Activated CD4-positive, alpha-beta T cell treated with anti-CD3 and anti-CD28 coated beads, Interleukin-10, Interleukin-2, amounts not matched to agents 100 ng/mL and 50 ng/mL, durations not matched to agents 16 hours and 8 hours (primary cell): ENCODE measurements around the gene TAF10.
A peak's percentile ranks its signal among the peaks of the same experiment; 100 is the strongest.

ENCODE experiments used
- DNase-seq: peaks from one replicate; pipeline ENCODE4 v3.0.0-alpha.2; 2020

Gene TAF10

DNA sequence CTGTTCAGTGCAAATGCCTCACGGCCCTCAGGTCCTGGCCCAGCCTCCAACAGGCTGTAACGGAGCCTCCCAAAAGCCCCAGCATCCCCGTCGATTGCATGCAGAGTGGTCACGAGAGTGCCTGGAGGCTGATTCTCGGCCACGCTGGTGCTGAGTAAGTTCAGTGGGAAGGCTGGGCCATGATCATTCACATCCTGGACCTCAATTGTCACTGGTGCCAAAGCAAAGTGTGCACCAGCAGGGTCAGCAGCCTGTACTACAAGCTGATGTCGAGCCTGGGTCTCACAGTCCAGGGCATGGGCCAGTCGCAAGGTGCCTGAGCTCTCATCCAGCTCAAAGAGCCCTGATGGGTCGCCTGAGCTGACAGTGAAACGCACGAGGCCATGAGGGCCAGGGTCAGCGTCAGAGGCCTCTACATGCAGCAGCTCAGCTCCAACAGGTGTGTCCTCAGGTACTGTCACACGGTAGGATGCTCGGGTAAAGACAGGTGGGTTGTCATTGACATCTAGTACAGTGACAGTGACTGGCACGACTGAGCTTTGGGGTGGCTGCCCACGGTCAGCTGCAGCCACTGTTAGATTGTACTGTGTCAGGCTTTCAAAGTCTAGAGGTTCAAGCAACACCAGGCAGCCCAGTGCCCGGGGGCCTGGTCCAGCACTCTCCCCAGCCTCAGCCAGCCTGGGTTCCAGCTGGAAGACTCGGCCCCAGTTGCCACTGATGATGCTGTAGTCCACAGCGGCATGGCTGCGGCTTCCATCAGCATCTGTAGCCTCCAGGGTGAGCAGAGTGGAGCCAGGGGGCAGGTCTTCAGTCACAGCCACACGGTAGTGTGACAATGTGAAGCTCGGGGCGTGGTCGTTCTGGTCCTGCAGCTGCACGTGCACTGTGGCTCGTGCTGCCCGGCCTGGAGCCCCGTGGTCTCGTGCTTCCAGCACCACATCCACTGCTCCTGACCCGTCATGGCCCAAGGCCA is 11.7 kb upstream of the TAF10 start:
- DNase-seq, result no peak

- DNase-seq, result no peak
Observed at GRCh38 chr11:6622261-6623171, 10.5 kb upstream of the TAF10 start.

- no peak for DNase-seq
Observed at GRCh38 chr11:6621711-6622211, 9.7 kb upstream of the TAF10 start.

DNA sequence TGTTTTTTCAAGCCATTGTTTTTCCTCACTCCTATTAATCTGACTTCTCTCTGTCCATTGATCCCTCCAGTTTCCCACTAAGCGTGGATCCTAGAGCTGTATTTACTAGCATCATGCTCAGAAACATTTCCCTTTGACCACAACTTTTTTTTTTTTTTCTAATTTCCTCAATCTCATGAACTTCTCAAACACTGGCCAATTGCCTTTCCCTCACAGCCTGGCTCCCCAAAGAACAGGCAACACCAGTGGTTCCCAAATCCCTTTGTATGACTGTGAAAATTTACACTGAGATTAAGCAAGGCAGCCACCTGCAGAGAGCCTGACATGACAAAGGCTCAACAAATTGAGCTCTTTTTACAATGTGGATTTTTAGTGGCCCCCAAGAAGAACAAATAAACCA is 8.6 kb upstream of the TAF10 start:
- DNase-seq, result no peak

DNA sequence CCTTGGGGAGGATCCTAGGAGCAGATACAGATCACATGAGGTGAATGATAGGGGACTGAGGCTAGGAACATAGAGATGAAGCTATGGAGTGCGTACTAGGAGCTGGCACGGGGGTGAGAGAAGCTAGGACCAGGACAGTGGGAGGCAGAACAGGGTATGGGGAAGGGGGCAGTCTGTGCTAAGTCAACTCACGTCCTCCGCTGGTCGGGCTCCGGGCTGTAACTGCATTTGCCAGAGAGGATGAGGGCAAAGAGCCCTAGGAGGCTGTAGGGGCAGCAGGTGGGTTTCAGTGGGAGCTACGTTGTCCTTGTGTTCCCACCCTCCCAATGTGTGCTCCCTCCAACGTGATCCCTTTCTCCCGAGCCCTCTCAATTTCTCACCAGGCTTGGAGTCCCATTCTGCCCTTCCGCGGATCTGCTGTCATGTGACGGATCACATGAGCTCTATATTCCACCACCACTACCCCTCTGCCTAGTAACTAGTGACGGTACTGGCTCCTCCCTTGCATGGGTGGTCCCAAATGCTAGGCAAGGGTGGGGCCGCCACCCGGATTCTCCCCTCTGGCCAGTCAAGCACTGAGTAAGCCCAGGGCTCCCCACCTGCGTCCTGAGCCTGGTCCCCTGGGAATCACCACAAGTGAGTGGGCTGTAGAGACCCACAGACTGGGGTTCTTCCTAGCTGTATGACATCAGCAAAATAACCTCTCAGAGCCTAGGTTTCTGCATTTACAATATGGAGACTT is 7.2 kb upstream of the TAF10 start, which contains the start of gene TPP1:
TPP1 (minus strand) TSS at position 419 of the 742 bp plus-strand sequence; CDS start at position 397, 22 bp downstream.
- DNase-seq, result peak; percentile 95

DNA sequence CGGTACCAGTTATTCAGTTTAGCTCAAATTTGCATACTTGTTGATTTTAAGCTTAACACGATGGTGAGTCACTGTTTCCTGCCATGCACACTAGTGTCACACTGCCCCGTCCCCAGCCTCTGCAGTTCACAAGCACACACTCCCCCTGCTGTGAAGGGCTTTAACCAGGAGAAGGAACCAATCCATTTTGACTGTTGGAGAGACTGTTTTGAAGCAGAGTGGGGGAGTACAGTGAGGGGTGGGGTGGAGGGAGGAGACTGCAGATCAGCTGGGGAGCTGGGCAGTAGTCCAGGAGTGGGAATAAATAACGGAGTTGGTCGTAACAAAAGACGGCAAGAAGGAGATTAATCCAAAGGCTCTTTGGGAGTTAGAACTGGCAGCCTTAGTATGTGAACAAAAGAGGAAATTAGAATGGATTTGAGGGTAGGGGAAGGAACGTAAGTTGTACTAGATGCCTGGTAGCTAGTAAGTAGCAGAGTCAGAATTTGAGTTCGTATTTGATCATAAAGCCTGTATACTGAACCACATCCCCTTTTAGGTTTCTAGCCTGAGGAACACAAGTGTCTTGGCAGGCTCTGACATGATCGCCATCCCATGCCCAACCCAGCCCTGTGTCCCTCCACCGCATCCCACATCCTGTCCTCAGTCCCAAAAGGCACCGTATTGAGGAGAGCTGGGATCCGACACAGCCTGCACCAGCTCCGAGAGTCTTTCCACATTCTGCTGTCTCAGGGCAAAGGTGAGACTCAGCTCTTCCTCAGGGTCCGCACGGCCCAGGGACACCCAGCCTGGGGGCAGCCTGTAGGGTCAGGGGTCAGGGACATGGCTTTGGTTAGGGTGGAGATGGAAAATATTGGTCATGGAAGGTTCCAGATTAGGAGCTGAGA is 6.3 kb upstream of the TAF10 start:
- peak; percentile 83 for DNase-seq

- DNase-seq, result no peak
Observed at GRCh38 chr11:6617315-6617781, 5.3 kb upstream of the TAF10 start.

DNA sequence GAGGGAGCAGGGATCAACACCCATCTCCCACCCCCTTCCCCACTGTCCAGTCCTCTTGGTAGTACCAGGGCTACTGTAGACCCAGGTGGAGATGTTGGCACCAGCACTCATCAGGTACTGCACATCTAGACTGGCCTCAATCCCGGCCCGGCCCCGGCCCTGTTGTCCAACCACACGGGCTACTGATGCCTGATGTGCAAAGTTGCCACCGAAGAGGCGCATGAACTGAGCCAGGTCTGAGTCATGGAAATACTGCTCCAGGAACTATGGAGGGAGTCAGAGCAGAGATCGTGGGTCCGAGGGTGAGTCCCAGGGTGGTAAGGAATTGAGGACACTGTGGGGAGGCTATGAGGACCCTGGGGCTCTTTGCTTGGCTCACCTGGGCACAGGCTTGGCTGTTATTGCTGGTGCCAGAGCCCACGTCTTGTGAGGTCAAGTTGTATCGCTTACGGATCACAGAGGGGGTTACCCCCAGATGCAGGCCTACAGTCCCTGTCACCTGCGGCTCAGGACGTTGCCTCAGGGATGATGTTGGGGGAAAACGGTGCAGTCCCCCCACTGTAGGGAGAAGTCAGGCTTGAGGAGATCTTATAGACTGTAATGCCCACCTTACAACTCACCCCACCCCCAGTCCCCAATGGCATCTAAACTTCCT is 4.7 kb upstream of the TAF10 start:
- no peak for DNase-seq

DNA sequence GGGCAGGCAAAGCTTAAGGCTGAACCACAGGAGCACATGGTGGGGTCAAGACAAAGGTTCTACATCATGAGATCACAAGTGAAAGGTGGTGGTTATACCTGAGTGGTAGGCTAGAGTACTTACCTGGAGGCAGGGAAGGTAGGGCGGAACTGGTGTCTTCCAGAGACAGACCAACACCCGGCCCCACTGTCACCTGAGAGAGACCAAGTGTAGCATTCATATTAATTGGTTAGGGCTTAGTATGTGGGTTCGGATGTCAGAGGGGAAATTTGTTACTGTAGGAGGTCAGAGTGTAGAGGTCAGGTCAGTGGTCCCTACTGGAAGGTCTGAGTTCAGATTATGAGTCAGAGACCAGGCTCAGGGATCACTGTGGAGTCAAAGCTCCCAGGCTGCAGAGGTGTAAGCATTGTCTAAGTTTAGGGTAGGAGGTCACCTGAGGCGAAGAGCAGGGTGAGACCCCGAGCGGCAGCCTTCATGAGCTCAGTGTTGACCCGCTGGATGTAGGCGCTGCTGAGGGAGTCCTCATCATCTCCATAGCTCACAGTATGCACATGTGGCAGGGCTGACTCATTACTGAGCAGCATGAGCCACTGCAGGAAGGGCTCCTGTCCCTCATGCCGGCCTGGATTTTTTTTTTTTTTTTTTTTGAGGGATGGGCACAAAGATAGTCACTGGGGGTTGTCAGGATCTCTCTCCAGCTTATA is 4.0 kb upstream of the TAF10 start:
- DNase-seq, result no peak

- no peak for DNase-seq
Observed at GRCh38 chr11:6615046-6615445, 3.0 kb upstream of the TAF10 start.

DNA sequence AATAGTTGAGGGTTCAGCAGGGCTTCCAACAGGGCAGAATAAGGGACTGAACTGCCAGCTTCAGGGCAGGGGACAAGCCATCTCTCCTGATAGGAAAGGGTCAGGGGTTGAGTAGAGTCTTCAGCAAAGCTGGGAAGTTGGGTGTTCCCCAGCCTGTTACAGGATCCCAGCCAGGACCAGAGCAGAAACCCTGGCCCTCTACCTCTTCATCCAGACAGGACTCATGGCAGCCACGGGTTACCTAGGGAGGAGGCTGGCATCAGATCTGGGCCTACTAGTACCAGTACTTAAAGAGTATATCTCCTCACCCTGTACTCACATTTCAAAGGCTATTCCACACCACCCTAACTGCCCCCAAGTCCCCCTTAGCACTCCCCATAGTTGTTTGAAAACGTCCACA is 2.4 kb upstream of the TAF10 start:
- no peak for DNase-seq

- no peak for DNase-seq
Observed at GRCh38 chr11:6613496-6613895, 1.5 kb upstream of the TAF10 start.

DNA sequence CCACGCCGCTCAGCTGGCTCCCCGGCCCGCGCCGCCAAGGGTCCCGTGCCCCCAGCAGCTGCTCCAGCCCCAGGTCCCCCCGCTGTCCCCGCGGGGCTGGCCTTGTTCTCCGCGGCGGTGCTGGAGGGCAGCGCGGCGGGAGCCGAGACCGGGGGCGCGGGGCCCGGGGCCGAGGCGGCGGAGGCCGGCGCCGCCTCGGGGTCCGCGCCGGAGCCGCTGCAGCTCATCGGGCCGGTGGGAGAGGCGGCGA is 128 bp downstream of the TAF10 start:
- no peak for DNase-seq

DNA sequence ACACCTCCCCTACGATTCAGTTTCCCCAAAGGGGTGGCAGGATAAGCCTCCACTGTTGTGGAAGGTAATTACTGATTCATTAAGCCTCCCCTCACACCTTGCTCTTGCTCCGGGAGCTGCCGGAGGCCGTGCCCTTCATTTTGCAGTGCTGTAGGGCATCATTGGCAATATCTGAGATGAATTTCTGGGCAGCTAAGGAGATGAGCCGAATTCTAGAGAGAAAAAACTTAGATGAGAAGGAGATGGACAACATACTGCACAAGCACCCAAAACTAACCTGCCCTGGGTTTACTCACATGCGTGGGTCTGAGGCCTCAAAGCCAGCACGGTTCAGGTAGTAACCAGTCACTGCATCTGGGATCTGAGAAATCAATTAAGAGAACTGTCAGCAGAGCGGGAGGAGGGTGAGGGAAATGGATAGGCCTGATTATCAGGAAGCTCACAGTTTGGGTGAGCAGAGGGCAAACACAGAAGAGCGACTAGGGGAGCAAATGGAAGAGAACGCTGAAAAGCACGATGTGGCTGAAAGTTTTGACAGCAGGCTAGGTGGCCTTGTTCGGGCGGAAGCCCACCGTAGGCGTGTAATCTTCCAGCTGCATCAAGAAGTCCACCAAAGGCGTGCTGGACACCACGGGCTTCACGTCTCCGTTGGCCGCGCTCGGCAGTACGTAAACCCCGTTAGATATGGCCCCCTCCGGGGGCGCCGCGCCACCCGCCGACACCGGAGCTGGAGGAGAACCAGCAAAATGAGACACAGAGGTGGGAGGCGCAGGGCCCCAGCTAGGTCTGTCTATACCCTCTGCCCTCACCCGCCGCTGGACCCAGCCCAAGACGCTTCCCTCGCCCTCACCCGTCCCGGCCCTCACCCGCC is 689 bp downstream of the TAF10 start:
- peak; percentile 26 for DNase-seq

GRCh38 chr11:6610591-6610990 is 1.4 kb downstream of the TAF10 start:
- DNase-seq, result no peak

GRCh38 chr11:6609502-6610015 is 2.5 kb downstream of the TAF10 start:
- no peak for DNase-seq

DNA sequence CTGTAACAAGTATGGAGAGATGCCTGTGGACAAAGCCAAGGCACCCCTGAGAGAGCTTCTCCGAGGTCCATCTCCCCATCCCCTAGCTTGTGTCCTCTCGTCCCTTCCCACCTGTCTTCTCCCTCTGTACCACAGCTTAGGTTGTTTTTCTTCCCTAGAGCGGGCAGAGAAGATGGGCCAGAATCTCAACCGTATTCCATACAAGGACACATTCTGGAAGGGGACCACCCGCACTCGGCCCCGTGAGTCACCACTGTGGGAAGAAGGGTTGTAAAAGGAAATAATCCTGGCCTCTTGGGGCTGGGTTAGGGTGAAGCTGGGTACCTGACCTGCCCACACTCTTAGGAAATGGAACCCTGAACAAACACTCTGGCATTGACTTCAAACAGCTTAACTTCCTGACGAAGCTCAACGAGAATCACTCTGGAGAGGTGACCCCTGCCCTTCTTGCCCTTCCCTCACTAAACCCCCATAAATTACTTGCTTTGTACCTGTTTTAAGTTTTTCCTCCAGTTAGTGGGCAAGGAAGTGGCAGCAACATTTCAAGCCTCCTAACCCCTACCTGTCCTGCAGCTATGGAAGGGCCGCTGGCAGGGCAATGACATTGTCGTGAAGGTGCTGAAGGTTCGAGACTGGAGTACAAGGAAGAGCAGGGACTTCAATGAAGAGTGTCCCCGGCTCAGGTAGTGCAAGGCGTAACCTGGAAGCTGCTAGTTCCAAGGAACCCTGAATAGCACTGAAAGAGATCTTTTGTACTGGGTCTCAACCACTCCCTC is 3.1 kb downstream of the TAF10 start:
- DNase-seq, result no peak

DNA sequence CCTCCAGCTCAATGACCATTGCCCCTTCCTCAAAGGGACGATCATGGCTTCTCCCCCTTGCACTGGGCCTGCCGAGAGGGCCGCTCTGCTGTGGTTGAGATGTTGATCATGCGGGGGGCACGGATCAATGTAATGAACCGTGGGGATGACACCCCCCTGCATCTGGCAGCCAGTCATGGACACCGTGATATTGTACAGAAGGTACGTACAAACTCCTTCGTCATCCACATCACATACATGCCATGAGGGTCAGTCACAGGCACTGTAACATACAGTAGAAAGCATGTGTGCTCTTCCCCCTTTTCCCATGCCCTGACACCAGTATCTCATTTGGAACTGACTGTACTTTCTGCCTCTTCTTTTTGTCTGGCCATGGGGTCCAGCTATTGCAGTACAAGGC is 4.0 kb downstream of the TAF10 start:
- no peak for DNase-seq
